K562 (cell line): ENCODE data around the gene KCP. TPM values are rescaled to one million over a fixed set of nuclear protein-coding genes. Genes with fewer than 3 reads are reported as not detected.
A peak's percentile ranks its signal among the peaks of the same experiment; 100 is the strongest.

Source experiments
- ARID2 ChIP-seq: fragments of 450-650 bp; IDR thresholded peaks from 2 replicates; pipeline ENCODE4 v1.6.1; 2017; ENCODE audit warnings: antibody characterized with exemption, mild to moderate bottlenecking
- CBFB ChIP-seq: sonication (generic); formaldehyde crosslinking; IDR thresholded peaks from 2 replicates; pipeline ENCODE4 v1.4.0; 2020; ENCODE audit warnings: mild to moderate bottlenecking, missing genetic modification reagents
- DDX20 ChIP-seq: fragments of 450-650 bp; IDR thresholded peaks from 2 replicates; pipeline ENCODE4 v1.6.1; 2016; ENCODE audit warnings: missing genetic modification characterization, low read depth, mild to moderate bottlenecking, missing compliant biosample characterization, moderate library complexity
- EHMT2 ChIP-seq: fragments of 450-650 bp; IDR thresholded peaks from 2 replicates; pipeline ENCODE4 v1.6.1; 2018; ENCODE audit warnings: antibody characterized with exemption
- EP300 ChIP-seq: IDR thresholded peaks from 2 replicates; pipeline ENCODE4 v1.6.1; 2012; ENCODE audit warnings: low read length, improper control_type of control experiment
- ETV6 ChIP-seq, 3 experiments: fragments of 150-350 bp in 1 of 3; sonication (generic) in 1 of 3; formaldehyde crosslinking in 1 of 3; IDR thresholded peaks; 2 replicates each; pipeline versions ENCODE4 v1.6.1 to v1.8.0; 2014 to 2022; ENCODE audit warnings: borderline replicate concordance in 2 of 3, low read depth in 2 of 3, antibody characterized with exemption in 1 of 3, low read length in 1 of 3, mild to moderate bottlenecking in 1 of 3, missing genetic modification reagents in 1 of 3
- FOXK2 ChIP-seq, 2 experiments: fragments of 450-650 bp; IDR thresholded peaks in 1 of 2; conservative IDR thresholded peaks in 1 of 2; 2 replicates each; pipeline ENCODE4 v1.6.1; 2016; ENCODE audit warnings: low read depth in 2 of 2, mild to moderate bottlenecking in 1 of 2
- HEY1 ChIP-seq: fragments of 250-450 bp; sonication (Bioruptor Pico); IDR thresholded peaks from 2 replicates; pipeline ENCODE4 v1.5.0; 2020; ENCODE audit warnings: mild to moderate bottlenecking, moderate library complexity, borderline replicate concordance
- NBN ChIP-seq: fragments of 450-650 bp; IDR thresholded peaks from 2 replicates; pipeline ENCODE4 v1.6.1; 2016; ENCODE audit warnings: low read depth, mild to moderate bottlenecking
- PML ChIP-seq: IDR thresholded peaks from 2 replicates; pipeline ENCODE4 v1.6.1; 2012; ENCODE audit warnings: low read length, inconsistent platforms
- POLR2B ChIP-seq: fragments of 450-650 bp; IDR thresholded peaks from 2 replicates; pipeline ENCODE4 v1.6.1; 2018; ENCODE audit warnings: low read depth; ENCODE audit not compliant: partially characterized antibody
- RB1 ChIP-seq: fragments of 450-650 bp; IDR thresholded peaks from 2 replicates; pipeline ENCODE4 v1.6.1; 2017; ENCODE audit warnings: low read depth, mild to moderate bottlenecking
- SNRNP70 ChIP-seq: fragments of 200-400 bp; formaldehyde crosslinking; optimal IDR thresholded peaks from 2 replicates; pipeline ENCODE3; 2017; ENCODE audit warnings: low read depth, low read length
- TFAM ChIP-seq: fragments of 250-450 bp; sonication (Bioruptor Pico); conservative IDR thresholded peaks from 2 replicates; pipeline ENCODE4 v1.5.0; 2021; ENCODE audit warnings: mild to moderate bottlenecking, moderate library complexity
- U2AF1 ChIP-seq: fragments of 200-400 bp; formaldehyde crosslinking; optimal IDR thresholded peaks from 2 replicates; pipeline ENCODE3; 2017; ENCODE audit warnings: mild to moderate bottlenecking, low read depth, low read length, moderate library complexity
- YY1 ChIP-seq, 3 experiments: IDR thresholded peaks; 2 replicates each; pipeline ENCODE4 v1.6.1; 2011; ENCODE audit warnings: low read length in 2 of 3, mild to moderate bottlenecking in 2 of 3, moderate library complexity in 2 of 3, borderline replicate concordance in 1 of 3, control low read depth in 1 of 3, low read depth in 1 of 3; ENCODE audit not compliant: insufficient read depth in 3 of 3, insufficient replicate concordance in 2 of 3, control insufficient read depth in 1 of 3, insufficient read length in 1 of 3; ENCODE audit errors: extremely low read depth in 1 of 3
- ZNF184 ChIP-seq: sonication (generic); formaldehyde crosslinking; IDR thresholded peaks from 2 replicates; pipeline ENCODE4 v1.5.0; 2020; ENCODE audit warnings: missing genetic modification reagents
- ZNF707 ChIP-seq: fragments of 250-450 bp; sonication (Bioruptor Pico); conservative IDR thresholded peaks from 2 replicates; pipeline ENCODE4 v1.8.0; 2022; ENCODE audit warnings: inconsistent platforms, mild to moderate bottlenecking, moderate library complexity
- polyA plus RNA-seq, 8 experiments: library from polyadenylated mRNA; depleted of rRNA in 4 of 8; stranded (reverse) in 5 of 8; unstranded in 3 of 8; fragments of >200 nt; fragmentation: Nextera tagmentation in 2 of 8; fragmentation: Illumina TruSeq in 1 of 8; extraction: Ambion mirVana in 2 of 8; extraction: Trizol in 1 of 8; gene quantifications; 2 replicates each; pipeline versions ENCODE4 v1.2.1 to v1.2.3, GENCODE V29; 2011 to 2014; ENCODE audit warnings: inconsistent platforms in 1 of 8, missing spikeins in 1 of 8
- total RNA-seq, 7 experiments: library from RNA; depleted of rRNA in 6 of 7; stranded (reverse); fragments of >200 nt in 6 of 7; fragmentation: Illumina TruSeq in 2 of 7; extraction: Trizol in 2 of 7; gene quantifications; 2 replicates each; pipeline versions ENCODE4 v1.2.1 to v1.2.3, GENCODE V29; 2011 to 2021; ENCODE audit warnings: low replicate concordance in 1 of 7
- TF ChIP-seq, protein P1 (sequence below), 2 experiments: fragments of 150-350 bp in 1 of 2; IDR thresholded peaks; 2 replicates each; pipeline ENCODE4 v1.6.1; 2012 to 2016; ENCODE audit warnings: low read depth in 2 of 2, low read length in 2 of 2, mild to moderate bottlenecking in 1 of 2, moderate library complexity in 1 of 2
- TF ChIP-seq, protein P2 (sequence below): fragments of 450-650 bp; IDR thresholded peaks from 2 replicates; pipeline ENCODE4 v1.6.1; 2017; ENCODE audit warnings: mild to moderate bottlenecking, moderate library complexity
- TF ChIP-seq, protein P3 (sequence below): IDR thresholded peaks from 2 replicates; pipeline ENCODE4 v1.6.1; 2014; ENCODE audit warnings: antibody characterized with exemption

Gene KCP
- total and polyA plus RNA-seq, 9 of the 15 experiments (the other 6 are each of a cell fraction or from before 2014, with no cell fraction given): 0.06 to 0.17 (median 0.12) TPM; not detected in 3

DNA sequence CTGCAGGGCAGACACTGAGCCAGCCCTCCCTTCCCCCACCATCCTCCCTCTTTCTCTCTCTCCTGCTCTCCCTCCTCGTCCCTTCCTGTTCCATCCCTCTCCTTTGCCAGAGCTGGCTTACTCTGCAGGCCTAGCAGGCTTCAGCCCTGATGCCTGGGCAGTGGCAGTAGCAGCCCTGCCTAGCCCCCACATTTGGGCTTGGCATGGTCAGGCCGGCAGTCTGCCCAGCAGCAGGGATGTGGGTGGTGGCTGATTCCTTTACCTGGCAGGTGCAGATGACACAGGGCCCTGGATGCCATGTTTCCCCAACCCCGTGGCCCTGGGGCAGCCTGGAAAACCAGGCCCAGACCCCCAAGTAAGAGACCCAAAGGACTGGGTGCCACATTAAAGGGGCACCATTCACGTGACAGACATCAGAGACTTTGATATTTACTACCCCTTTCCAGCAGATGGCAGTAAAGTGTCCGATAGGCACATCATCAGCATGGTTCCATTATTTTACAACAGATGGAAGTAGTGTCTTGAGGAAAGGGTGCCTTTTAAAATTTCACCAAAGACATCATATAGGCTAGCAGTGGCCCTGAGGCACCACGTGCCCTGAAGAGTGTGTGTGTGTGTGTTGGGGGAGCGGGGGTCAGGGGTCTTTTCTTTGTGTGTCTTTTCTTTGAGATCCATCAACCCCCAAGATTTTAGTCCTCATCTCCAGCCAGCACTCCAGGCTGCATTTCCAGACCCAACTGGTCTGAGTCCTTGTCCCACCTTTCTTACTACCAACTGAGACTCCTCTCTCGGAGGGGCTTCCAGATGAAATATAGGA lies 5.9 kb downstream of the KCP start (continued):
- TF ChIP-seq RB1 (peak; percentile 56; the same call in 1 of the 2 replicates), HEY1 (no peak), U2AF1 (no peak), TFAM (no peak), CBFB (no peak), ZNF184 (CRISPR knock-in tag) (no peak), ETV6 (IDR thresholded peaks at IDR 0.05; ENCODE audit: borderline replicate concordance in 1 of 2, low read depth in 2 of 2, low read length in 1 of 2) (no peak), ETV6 (CRISPR knock-in tag; IDR thresholded peaks at IDR 0.05; ENCODE audit: borderline replicate concordance) (no peak), POLR2B (no peak), DDX20 (no peak), ARID2 (no peak), FOXK2 (conservative IDR thresholded peaks at IDR 0.05 in 1 of 2, IDR thresholded peaks at IDR 0.05 in 1 of 2; ENCODE audit: low read depth in 2 of 2) (peak in 1 of 2 experiments; percentile 36; a peak in 1 of 4 replicates), PML (no peak), SNRNP70 (no peak), YY1 (IDR thresholded peaks at IDR 0.05; ENCODE audit: borderline replicate concordance in 1 of 3, control insufficient read depth in 1 of 3, extremely low read depth in 1 of 3, insufficient read depth in 3 of 3, insufficient read length in 1 of 3, insufficient replicate concordance in 2 of 3, low read depth in 1 of 3, low read length in 2 of 3) (peak in 1 of 3 experiments; percentile 17), EP300 (no peak), NBN (peak; percentile 14; the same call in 1 of the 2 replicates), EHMT2 (peak; percentile 64; the same call in 1 of the 2 replicates), ZNF707 (no peak)
- TF ChIP-seq, protein P1, sequence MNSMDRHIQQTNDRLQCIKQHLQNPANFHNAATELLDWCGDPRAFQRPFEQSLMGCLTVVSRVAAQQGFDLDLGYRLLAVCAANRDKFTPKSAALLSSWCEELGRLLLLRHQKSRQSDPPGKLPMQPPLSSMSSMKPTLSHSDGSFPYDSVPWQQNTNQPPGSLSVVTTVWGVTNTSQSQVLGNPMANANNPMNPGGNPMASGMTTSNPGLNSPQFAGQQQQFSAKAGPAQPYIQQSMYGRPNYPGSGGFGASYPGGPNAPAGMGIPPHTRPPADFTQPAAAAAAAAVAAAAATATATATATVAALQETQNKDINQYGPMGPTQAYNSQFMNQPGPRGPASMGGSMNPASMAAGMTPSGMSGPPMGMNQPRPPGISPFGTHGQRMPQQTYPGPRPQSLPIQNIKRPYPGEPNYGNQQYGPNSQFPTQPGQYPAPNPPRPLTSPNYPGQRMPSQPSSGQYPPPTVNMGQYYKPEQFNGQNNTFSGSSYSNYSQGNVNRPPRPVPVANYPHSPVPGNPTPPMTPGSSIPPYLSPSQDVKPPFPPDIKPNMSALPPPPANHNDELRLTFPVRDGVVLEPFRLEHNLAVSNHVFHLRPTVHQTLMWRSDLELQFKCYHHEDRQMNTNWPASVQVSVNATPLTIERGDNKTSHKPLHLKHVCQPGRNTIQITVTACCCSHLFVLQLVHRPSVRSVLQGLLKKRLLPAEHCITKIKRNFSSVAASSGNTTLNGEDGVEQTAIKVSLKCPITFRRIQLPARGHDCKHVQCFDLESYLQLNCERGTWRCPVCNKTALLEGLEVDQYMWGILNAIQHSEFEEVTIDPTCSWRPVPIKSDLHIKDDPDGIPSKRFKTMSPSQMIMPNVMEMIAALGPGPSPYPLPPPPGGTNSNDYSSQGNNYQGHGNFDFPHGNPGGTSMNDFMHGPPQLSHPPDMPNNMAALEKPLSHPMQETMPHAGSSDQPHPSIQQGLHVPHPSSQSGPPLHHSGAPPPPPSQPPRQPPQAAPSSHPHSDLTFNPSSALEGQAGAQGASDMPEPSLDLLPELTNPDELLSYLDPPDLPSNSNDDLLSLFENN (IDR thresholded peaks at IDR 0.05; ENCODE audit: low read depth in 2 of 2, low read length in 2 of 2): no peak
- TF ChIP-seq, protein P2, sequence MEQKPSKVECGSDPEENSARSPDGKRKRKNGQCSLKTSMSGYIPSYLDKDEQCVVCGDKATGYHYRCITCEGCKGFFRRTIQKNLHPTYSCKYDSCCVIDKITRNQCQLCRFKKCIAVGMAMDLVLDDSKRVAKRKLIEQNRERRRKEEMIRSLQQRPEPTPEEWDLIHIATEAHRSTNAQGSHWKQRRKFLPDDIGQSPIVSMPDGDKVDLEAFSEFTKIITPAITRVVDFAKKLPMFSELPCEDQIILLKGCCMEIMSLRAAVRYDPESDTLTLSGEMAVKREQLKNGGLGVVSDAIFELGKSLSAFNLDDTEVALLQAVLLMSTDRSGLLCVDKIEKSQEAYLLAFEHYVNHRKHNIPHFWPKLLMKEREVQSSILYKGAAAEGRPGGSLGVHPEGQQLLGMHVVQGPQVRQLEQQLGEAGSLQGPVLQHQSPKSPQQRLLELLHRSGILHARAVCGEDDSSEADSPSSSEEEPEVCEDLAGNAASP: no peak
- TF ChIP-seq, protein P3, sequence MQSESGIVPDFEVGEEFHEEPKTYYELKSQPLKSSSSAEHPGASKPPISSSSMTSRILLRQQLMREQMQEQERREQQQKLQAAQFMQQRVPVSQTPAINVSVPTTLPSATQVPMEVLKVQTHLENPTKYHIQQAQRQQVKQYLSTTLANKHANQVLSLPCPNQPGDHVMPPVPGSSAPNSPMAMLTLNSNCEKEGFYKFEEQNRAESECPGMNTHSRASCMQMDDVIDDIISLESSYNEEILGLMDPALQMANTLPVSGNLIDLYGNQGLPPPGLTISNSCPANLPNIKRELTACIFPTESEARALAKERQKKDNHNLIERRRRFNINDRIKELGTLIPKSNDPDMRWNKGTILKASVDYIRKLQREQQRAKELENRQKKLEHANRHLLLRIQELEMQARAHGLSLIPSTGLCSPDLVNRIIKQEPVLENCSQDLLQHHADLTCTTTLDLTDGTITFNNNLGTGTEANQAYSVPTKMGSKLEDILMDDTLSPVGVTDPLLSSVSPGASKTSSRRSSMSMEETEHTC: peak; percentile 65; the same call in 1 of the 2 replicates
